Esophagus muscularis mucosa (tissue), 3 donors: ENCODE results near the gene DOCK3.

Experiments
- CTCF ChIP-seq, 3 experiments: fragments of 200-600 bp in 2 of 3; fragments of 450-650 bp in 1 of 3; sonication (generic) in 2 of 3; IDR thresholded peaks; one replicate each; pipeline ENCODE4 v1.5.1; 2017 to 2019; ENCODE audit warnings: antibody characterized with exemption in 3 of 3, mild to moderate bottlenecking in 2 of 3, moderate library complexity in 1 of 3
- EP300 ChIP-seq: sonication (generic); formaldehyde crosslinking; IDR thresholded peaks from one replicate; pipeline ENCODE4 v1.6.1; 2017; ENCODE audit warnings: antibody characterized with exemption

GRCh38 chr3:51393564-51393963, 718.8 kb downstream of the DOCK3 start:
- TF ChIP-seq EP300 (no peak), CTCF (IDR thresholded peaks at IDR 0.05) (no peak)
